WI38 (cell line): ENCODE measurements around the gene DNAJA3.

ENCODE experiments used
- H3K4me3 ChIP-seq: 2 replicates; pipeline ENCODE4 v1.5.1; 2011; ENCODE audit warnings: low read depth, mild to moderate bottlenecking, control low read depth, low read length
- TF ChIP-seq, protein P1 (sequence below): IDR thresholded peaks from 2 replicates; pipeline ENCODE4 v1.5.1; 2012; ENCODE audit warnings: low read depth, mild to moderate bottlenecking, control low read depth, low read length

Gene DNAJA3

GRCh38 chr16:4463522-4464163, 38.0 kb downstream of the DNAJA3 start:
- H3K4me3 ChIP-seq = no peak overlapping the region
- TF ChIP-seq, protein P1, sequence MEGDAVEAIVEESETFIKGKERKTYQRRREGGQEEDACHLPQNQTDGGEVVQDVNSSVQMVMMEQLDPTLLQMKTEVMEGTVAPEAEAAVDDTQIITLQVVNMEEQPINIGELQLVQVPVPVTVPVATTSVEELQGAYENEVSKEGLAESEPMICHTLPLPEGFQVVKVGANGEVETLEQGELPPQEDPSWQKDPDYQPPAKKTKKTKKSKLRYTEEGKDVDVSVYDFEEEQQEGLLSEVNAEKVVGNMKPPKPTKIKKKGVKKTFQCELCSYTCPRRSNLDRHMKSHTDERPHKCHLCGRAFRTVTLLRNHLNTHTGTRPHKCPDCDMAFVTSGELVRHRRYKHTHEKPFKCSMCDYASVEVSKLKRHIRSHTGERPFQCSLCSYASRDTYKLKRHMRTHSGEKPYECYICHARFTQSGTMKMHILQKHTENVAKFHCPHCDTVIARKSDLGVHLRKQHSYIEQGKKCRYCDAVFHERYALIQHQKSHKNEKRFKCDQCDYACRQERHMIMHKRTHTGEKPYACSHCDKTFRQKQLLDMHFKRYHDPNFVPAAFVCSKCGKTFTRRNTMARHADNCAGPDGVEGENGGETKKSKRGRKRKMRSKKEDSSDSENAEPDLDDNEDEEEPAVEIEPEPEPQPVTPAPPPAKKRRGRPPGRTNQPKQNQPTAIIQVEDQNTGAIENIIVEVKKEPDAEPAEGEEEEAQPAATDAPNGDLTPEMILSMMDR = no peak

GRCh38 chr16:4465977-4466779, 40.5 kb downstream of the DNAJA3 start:
- TF ChIP-seq, protein P1 = no peak
- H3K4me3 ChIP-seq = no peak overlapping the region

- H3K4me3 ChIP-seq = no peak overlapping the region
Observed at GRCh38 chr16:4467916-4468315, 42.2 kb downstream of the DNAJA3 start.

DNA sequence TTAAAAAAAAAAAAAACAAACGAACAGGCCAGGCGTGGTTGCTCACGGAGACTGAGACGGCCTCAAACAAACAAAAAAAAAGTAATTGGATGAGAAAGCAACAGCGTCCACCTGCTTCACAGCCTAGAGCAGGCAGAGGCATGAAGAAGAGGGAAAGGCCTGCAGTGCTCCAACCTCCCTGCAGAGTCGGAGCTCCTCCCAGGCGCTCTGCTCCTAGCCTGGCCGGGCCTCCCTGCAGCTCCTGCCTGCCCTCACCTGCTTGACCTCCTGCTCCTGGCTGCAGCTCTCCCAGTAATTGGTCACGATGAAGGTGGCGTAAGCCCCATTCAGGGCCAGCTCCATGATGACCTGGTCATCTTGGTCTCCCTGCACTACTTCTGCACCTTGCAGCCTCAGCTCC, 43.3 kb downstream of the DNAJA3 start:
- H3K4me3 ChIP-seq = no peak overlapping the region
- TF ChIP-seq, protein P1 = no peak

More at GRCh38 chr16:4467916-4468315, 42.2 kb downstream of the DNAJA3 start:
- TF ChIP-seq, protein P1 = no peak

- TF ChIP-seq, protein P1 = no peak
- H3K4me3 ChIP-seq = no peak overlapping the region
Observed at GRCh38 chr16:4471869-4472268, 46.2 kb downstream of the DNAJA3 start.

- no peak overlapping the region for H3K4me3 ChIP-seq
- TF ChIP-seq, protein P1 = no peak
Observed at GRCh38 chr16:4472880-4473279, 47.2 kb downstream of the DNAJA3 start.
